ENCODE measurements around the gene RNF208. TPM values are rescaled to one million over a fixed set of nuclear protein-coding genes. Genes with fewer than 3 reads are reported as not detected.

RNF208 gene
- total and polyA plus RNA-seq, 2 of the 4 experiments (the other 2 are of a cell fraction): 1.2 TPM; not detected in 1

DNA sequence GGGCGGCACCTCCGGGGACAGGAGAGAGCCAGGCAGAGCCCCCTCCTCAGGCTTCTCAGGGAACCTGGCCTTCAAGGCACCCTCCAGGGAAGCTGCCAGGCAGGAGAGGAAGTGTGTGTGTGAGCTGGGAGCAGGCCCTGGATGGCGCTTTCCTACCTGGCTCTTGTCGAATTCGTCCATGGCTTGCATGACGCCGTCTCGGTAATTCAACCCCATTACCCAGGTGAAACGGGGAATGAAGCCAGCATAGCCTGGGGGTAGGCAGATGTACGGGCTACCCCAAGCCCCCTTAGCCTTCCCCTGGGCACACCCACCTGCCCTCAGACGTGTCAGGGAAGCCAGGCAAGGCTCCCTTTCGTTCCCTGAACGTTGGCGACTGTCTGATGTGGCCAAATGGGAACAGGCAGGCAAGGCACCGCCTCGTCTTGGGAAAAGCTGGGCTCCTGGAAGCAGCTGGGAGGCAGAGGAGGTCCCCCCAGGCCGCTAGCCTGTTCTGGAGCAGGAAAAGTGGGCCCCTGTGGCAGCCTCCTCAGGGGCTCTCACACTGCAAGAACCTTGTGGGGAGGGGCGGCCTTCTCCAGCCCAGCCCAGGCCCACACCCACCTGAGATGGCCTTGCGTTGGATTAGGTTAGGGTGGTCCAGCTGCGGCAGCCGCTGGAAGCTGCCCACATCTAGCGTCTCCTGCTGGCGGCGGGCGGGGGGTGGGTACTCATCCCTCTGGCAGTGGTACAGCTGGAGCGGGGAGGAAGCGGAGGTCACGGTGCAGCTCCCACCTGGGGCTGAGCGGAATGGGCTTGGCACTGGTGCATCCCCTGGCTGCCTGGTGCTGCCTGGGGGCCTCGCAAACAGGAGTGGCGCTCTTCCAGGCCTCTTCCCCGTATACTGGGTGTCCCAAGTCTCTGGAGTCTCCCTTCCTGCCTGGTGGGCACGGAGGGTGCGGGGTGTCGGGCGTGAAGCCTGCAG is 22.7 kb upstream of the RNF208 start:
- DNase-seq (no peak), ATAC-seq (ENCODE audit: low read depth) (no peak)
- no peak overlapping the region for H3K27ac ChIP-seq (ENCODE audit: insufficient read depth, low read length)
- no peak overlapping the region for H3K56ac ChIP-seq (ENCODE audit: extremely low read depth, insufficient read depth, low read length)
- no peak overlapping the region for H3K14ac ChIP-seq (replicated peaks; ENCODE audit: low read depth, low read length)
- POLR2A ChIA-PET (ENCODE audit: unreplicated experiment): interaction anchor here (1.9 kb wide), 1 partner anchor 10 kb away, joined by 9 read pairs; the partner anchor contains the start of gene NELFB
- H4K91ac ChIP-seq (ENCODE audit: insufficient read depth, low read depth, low read length): no peak overlapping the region
- H3K4ac ChIP-seq (ENCODE audit: low read depth, low read length): no peak overlapping the region
- in situ Hi-C loops (cut with MboI; ENCODE audit: low sequenced_read_pairs) (no loop called here), dilution Hi-C loops (cut with HindIII; ENCODE audit: low sequenced_read_pairs, unreplicated experiment) (no loop called here), intact Hi-C loops (cut with micrococcal nuclease) (no loop called here)
- no peak overlapping the region for H3K4me3 ChIP-seq (ENCODE audit: insufficient read depth, low read depth, low read length)
- TF ChIP-seq POLR2A (IDR thresholded peaks at IDR 0.05; ENCODE audit: low read depth, low read length) (peak; percentile 84), SMC3 (IDR thresholded peaks at IDR 0.05; ENCODE audit: low read depth, low read length) (no peak)
- peak overlapping the region; percentile 69 for H2AFZ ChIP-seq (replicated peaks; ENCODE audit: low read length, poor library complexity)
- 79% methylated on average over 8 of the region's 36 CpGs; no CpG with 5 or more reads in 1 of the 2 experiments for whole genome bisulfite sequencing, 2 experiments (ENCODE audit: extremely low coverage in 2 of 2, insufficient read length in 1 of 2)
- peak overlapping the region; percentile 50 for H2AK9ac ChIP-seq (replicated peaks; ENCODE audit: low read depth, low read length, poor library complexity)
- no peak overlapping the region for H2BK120ac ChIP-seq (ENCODE audit: low read depth, low read length)
- no TSS peak for BruUV-seq (replicated peaks)
- H2BK15ac ChIP-seq (ENCODE audit: low read depth, low read length): no peak overlapping the region
- peaks cover 3 to 28% of the 10 kb centered on the region in 2 experiments; a peak in 3 of 4 replicates for H3K79me1 ChIP-seq (ENCODE audit: low read depth in 1 of 2, low read length in 2 of 2)
- no peak overlapping the region for H3K9ac ChIP-seq (ENCODE audit: low read depth, low read length)
- H3K4me1 ChIP-seq (ENCODE audit: control insufficient read depth, insufficient read depth, low read length): peaks cover 7% of the 10 kb centered on the region; the same call in 1 of the 2 replicates
- H3K27me3 ChIP-seq (ENCODE audit: control insufficient read depth, insufficient read depth, low read length): no peaks in the 10 kb centered on the region
- CTCF ChIA-PET: no interaction called here
- no peak overlapping the region for H4K8ac ChIP-seq (ENCODE audit: low read depth in 2 of 2, low read length in 2 of 2)
- H2BK5ac ChIP-seq (ENCODE audit: low read depth, low read length, poor library complexity, severe bottlenecking): no peak overlapping the region
- H2AK5ac ChIP-seq (ENCODE audit: low read depth, low read length): 0 out of 2 replicates have a peak overlapping the region, but pooled peaks have one; percentile 16
- H4K20me1 ChIP-seq (ENCODE audit: insufficient read depth, low read length): peaks cover 33% of the 10 kb centered on the region
- H3K18ac ChIP-seq (ENCODE audit: low read depth, low read length): no peak overlapping the region
- no peak overlapping the region for H4K5ac ChIP-seq (ENCODE audit: low read depth, low read length)
- no peak overlapping the region for H2BK20ac ChIP-seq (ENCODE audit: low read depth, low read length)
- H3K4me2 ChIP-seq (ENCODE audit: low read depth, low read length): no peak overlapping the region
- H3K9me3 ChIP-seq (ENCODE audit: control insufficient read depth, insufficient read depth, low read length): no peaks in the 10 kb centered on the region
- 0 out of 2 replicates have a peak overlapping the region, but pooled peaks have one; percentile 16 for H3K23ac ChIP-seq (ENCODE audit: low read depth, low read length)
- peaks cover 4% of the 10 kb centered on the region for H3K9me1 ChIP-seq (ENCODE audit: insufficient read depth, low read length)
- peaks cover 19% of the 10 kb centered on the region for H3K36me3 ChIP-seq (ENCODE audit: control insufficient read depth, insufficient read depth, low read length)
